BE2C (cell line): ENCODE measurements around the gene PTPN20.

Experiments used
- DNase-seq: peaks from one replicate; pipeline ENCODE4 v3.0.0-alpha.2; 2020
- H3K27me3 ChIP-seq: fragments of 250-450 bp; sonication (Bioruptor Pico); 2 replicates; pipeline ENCODE4 v1.5.1; 2020; ENCODE audit warnings: mild to moderate bottlenecking
- H3K36me3 ChIP-seq: fragments of 250-450 bp; sonication (Bioruptor Pico); 2 replicates; pipeline ENCODE4 v1.5.1; 2020; ENCODE audit warnings: mild to moderate bottlenecking
- H3K4me1 ChIP-seq: fragments of 250-450 bp; sonication (Bioruptor Pico); 2 replicates; pipeline ENCODE4 v1.5.1; 2020
- H3K4me3 ChIP-seq: 2 replicates; pipeline ENCODE4 v1.5.1; 2011; ENCODE audit warnings: low read depth, low read length
- H3K9me3 ChIP-seq: fragments of 250-450 bp; sonication (Bioruptor Pico); 2 replicates; pipeline ENCODE4 v1.5.1; 2020
- CTCF ChIP-seq: IDR thresholded peaks from 2 replicates; pipeline ENCODE4 v1.5.1; 2012; ENCODE audit warnings: mild to moderate bottlenecking, low read depth, low read length

The PTPN20 gene

GRCh38 chr10:47023237-47024045 lies 112.2 kb downstream of the PTPN20 start:
- Histone ChIP-seq H3K36me3 (no peaks in the 10 kb centered on the region), H3K9me3 (no peaks in the 10 kb centered on the region), H3K4me1 (no peaks in the 10 kb centered on the region), H3K4me3 (no peak overlapping the region), H3K27me3 (no peaks in the 10 kb centered on the region)
- DNase-seq = peak; percentile 39
- TF ChIP-seq CTCF = no peak

- Histone ChIP-seq H3K4me3 (no peak overlapping the region), H3K27me3 (no peaks in the 10 kb centered on the region), H3K9me3 (no peaks in the 10 kb centered on the region), H3K36me3 (no peaks in the 10 kb centered on the region), H3K4me1 (no peaks in the 10 kb centered on the region)
- TF ChIP-seq CTCF = no peak
- DNase-seq = no peak
Observed at GRCh38 chr10:47024046-47024322, 112.8 kb downstream of the PTPN20 start.

GRCh38 chr10:47024399-47025252 lies 113.4 kb downstream of the PTPN20 start:
- Histone ChIP-seq H3K4me3 (no peak overlapping the region), H3K4me1 (no peaks in the 10 kb centered on the region), H3K27me3 (no peaks in the 10 kb centered on the region), H3K36me3 (no peaks in the 10 kb centered on the region), H3K9me3 (no peaks in the 10 kb centered on the region)
- peak; percentile 97 for TF ChIP-seq CTCF
- DNase-seq = peak; percentile 74

- H3K4me1 ChIP-seq = no peaks in the 10 kb centered on the region
- DNase-seq = peak; percentile 9
- no peak for TF ChIP-seq CTCF
- no peaks in the 10 kb centered on the region for H3K27me3 ChIP-seq
- no peak overlapping the region for H3K4me3 ChIP-seq
- no peaks in the 10 kb centered on the region for H3K9me3 ChIP-seq
- H3K36me3 ChIP-seq = no peaks in the 10 kb centered on the region
Observed at GRCh38 chr10:47025253-47025539, 114.0 kb downstream of the PTPN20 start.

- DNase-seq = peak; percentile 7
- Histone ChIP-seq H3K36me3 (no peaks in the 10 kb centered on the region), H3K4me3 (no peak overlapping the region), H3K9me3 (no peaks in the 10 kb centered on the region), H3K27me3 (no peaks in the 10 kb centered on the region), H3K4me1 (no peaks in the 10 kb centered on the region)
- no peak for TF ChIP-seq CTCF
Observed at GRCh38 chr10:47025540-47026300, 114.5 kb downstream of the PTPN20 start.
